ENCODE data around the gene IDH3G. TPM values are rescaled to one million over a fixed set of nuclear protein-coding genes. Genes with fewer than 3 reads are reported as not detected.

The IDH3G gene
- total RNA-seq, 2 experiments from 2014 or later = 46.8 to 47.3 TPM

GRCh38 chrX:153816831-153817690 is 22.9 kb upstream of the IDH3G start:
- Histone ChIP-seq H3K27ac (ENCODE audit: low read depth in 1 of 2, low read length in 2 of 2) (no peak overlapping the region), H3K9me3 (ENCODE audit: control insufficient read depth in 1 of 2, insufficient read depth in 1 of 2, low read length in 2 of 2) (no peaks in the 10 kb centered on the region), H3K27me3 (ENCODE audit: control insufficient read depth in 1 of 2, insufficient read depth in 2 of 2, low read length in 2 of 2) (no peaks in the 10 kb centered on the region), H3K4me1 (ENCODE audit: insufficient read depth, low read length) (peaks cover 65% of the 10 kb centered on the region), H3K36me3 (ENCODE audit: insufficient read depth, low read length) (no peaks in the 10 kb centered on the region), H3K4me3 (ENCODE audit: low read length) (no peak overlapping the region)
- peak; percentile 67 for ATAC-seq (ENCODE audit: poor library complexity)
- TF ChIP-seq CTCF (IDR thresholded peaks at IDR 0.05) = no peak
- Mint-ChIP-seq H3K36me3 (ENCODE audit: low read depth) (no peaks in the 10 kb centered on the region), H3K4me1 (ENCODE audit: low read depth) (peaks cover 43% of the 10 kb centered on the region), H3K4me3 (peak overlapping the region; percentile 84), H3K9me3 (no peaks in the 10 kb centered on the region), H3K27me3 (no peaks in the 10 kb centered on the region), H3K27ac (peak overlapping the region; percentile 41)
- peak in 10 of 14 experiments; percentile 12 to 70 (median 38) for DNase-seq
- ChIA-PET POLR2A (interaction anchor here (1.0 kb wide), 2 partner anchors 110 to 111 kb away, joined by 3 to 4 read pairs; no protein-coding TSS in a partner anchor), CTCF (interaction anchor here (0.6 kb wide), 1 partner anchor 62 kb away, joined by 3 read pairs; no protein-coding TSS in a partner anchor)
- intact Hi-C loops (cut with DNase I, micrococcal nuclease) = loop anchor here in 1 of 2 experiments (5.0 kb wide), 1 partner anchor 80 kb away; no protein-coding TSS in a partner anchor

- TF ChIP-seq CTCF (IDR thresholded peaks at IDR 0.05) = no peak
- Histone ChIP-seq H3K4me3 (ENCODE audit: low read length) (no peak overlapping the region), H3K36me3 (ENCODE audit: insufficient read depth, low read length) (no peaks in the 10 kb centered on the region), H3K9me3 (ENCODE audit: control insufficient read depth in 1 of 2, insufficient read depth in 1 of 2, low read length in 2 of 2) (no peaks in the 10 kb centered on the region), H3K27me3 (ENCODE audit: control insufficient read depth in 1 of 2, insufficient read depth in 2 of 2, low read length in 2 of 2) (no peaks in the 10 kb centered on the region), H3K4me1 (ENCODE audit: insufficient read depth, low read length) (peaks cover 43% of the 10 kb centered on the region), H3K27ac (ENCODE audit: low read depth in 1 of 2, low read length in 2 of 2) (no peak overlapping the region)
- Mint-ChIP-seq H3K9me3 (no peaks in the 10 kb centered on the region), H3K4me1 (ENCODE audit: low read depth) (peaks cover 27% of the 10 kb centered on the region), H3K36me3 (ENCODE audit: low read depth) (no peaks in the 10 kb centered on the region), H3K4me3 (no peak overlapping the region), H3K27me3 (no peaks in the 10 kb centered on the region), H3K27ac (no peak overlapping the region)
- POLR2A ChIA-PET = no interaction called here
- intact Hi-C loops (cut with DNase I, micrococcal nuclease) = loop anchor here in 1 of 2 experiments (5.0 kb wide), 1 partner anchor 83 kb away; no protein-coding TSS in a partner anchor
- ATAC-seq (ENCODE audit: poor library complexity) = no peak
- DNase-seq = no peak
- CTCF ChIA-PET = no interaction called here
These were observed 20.6 kb upstream of the IDH3G start for GRCh38 chrX:153814591-153815315.

GRCh38 chrX:153813161-153813560 is 19.0 kb upstream of the IDH3G start:
- Mint-ChIP-seq H3K36me3 (ENCODE audit: low read depth) (no peaks in the 10 kb centered on the region), H3K4me3 (no peak overlapping the region), H3K27me3 (no peaks in the 10 kb centered on the region), H3K9me3 (no peaks in the 10 kb centered on the region), H3K4me1 (ENCODE audit: low read depth) (peaks cover 27% of the 10 kb centered on the region), H3K27ac (no peak overlapping the region)
- TF ChIP-seq CTCF (IDR thresholded peaks at IDR 0.05) = no peak
- Histone ChIP-seq H3K4me3 (ENCODE audit: low read length) (no peak overlapping the region), H3K4me1 (ENCODE audit: insufficient read depth, low read length) (peaks cover 28% of the 10 kb centered on the region), H3K9me3 (ENCODE audit: control insufficient read depth in 1 of 2, insufficient read depth in 1 of 2, low read length in 2 of 2) (no peaks in the 10 kb centered on the region), H3K36me3 (ENCODE audit: insufficient read depth, low read length) (no peaks in the 10 kb centered on the region), H3K27ac (ENCODE audit: low read depth in 1 of 2, low read length in 2 of 2) (no peak overlapping the region), H3K27me3 (ENCODE audit: control insufficient read depth in 1 of 2, insufficient read depth in 2 of 2, low read length in 2 of 2) (no peaks in the 10 kb centered on the region)
- ATAC-seq (ENCODE audit: poor library complexity) (no peak), DNase-seq (no peak)
- ChIA-PET POLR2A (no interaction called here), CTCF (no interaction called here)
- intact Hi-C loops (cut with DNase I, micrococcal nuclease) = no loop called here

All from CD4-positive, alpha-beta T cell (primary cell).